NCI-H146 treated with DMSO at 0.1 percent for 48 hours (cell line): Measurements from ENCODE around the gene LCLAT1.
A peak's percentile ranks its signal among the peaks of the same experiment; 100 is the strongest.

Experiments
- DNase-seq: peaks from one replicate; lab custom pipeline; 2025; ENCODE audit not compliant: unreplicated experiment; lab: John Stamatoyannopoulos, UW

The LCLAT1 gene

DNA sequence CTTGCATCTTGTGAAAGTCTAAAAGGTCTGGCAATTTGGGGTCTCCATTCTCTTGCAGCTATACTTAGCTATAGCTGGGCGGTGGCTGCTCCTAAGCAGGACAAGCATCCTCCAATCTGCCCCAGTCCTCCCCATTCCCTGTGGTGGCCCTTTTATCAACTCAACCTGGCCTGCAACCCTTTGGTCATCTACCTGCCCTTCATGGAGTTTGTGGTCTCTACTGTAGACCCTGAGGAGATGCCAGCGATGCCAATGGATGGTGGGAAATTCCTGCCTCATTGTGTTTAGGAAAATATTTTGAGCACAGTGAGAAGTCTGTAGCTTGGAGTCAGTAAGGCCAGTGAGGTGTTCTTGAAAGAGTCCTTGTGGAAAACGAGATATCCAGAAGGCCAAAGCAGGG lies 216.8 kb downstream of the LCLAT1 start:
- DNase-seq: no peak

DNA sequence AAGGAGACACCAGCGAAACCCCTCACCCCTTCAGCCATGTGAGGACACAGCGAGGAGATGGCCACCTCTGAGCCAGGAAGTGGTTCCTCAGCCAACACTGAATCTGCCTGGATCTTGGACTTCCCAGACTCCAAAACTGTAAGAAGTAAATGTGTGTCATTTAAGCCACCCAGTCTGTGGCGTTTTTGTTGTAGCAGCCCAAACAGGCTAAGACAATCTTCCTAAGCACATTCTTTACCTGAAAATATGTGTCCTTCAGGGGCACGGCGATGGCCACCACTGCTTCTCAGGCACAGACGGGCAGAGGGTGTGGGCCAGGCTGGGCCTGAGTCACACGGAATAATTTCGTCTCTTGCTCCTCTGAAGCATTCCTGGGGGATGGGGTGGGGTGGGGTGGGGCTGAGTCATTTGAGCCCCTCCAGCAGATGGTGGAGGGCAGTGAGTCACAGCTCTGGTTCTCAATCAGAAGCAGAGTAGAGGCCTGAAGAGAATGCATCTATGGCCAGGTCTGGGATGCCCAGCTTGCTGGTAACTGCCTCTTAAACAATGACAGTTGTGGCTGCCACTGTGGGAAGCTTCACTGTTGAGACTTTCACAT lies 217.8 kb downstream of the LCLAT1 start:
- no peak for DNase-seq

DNA sequence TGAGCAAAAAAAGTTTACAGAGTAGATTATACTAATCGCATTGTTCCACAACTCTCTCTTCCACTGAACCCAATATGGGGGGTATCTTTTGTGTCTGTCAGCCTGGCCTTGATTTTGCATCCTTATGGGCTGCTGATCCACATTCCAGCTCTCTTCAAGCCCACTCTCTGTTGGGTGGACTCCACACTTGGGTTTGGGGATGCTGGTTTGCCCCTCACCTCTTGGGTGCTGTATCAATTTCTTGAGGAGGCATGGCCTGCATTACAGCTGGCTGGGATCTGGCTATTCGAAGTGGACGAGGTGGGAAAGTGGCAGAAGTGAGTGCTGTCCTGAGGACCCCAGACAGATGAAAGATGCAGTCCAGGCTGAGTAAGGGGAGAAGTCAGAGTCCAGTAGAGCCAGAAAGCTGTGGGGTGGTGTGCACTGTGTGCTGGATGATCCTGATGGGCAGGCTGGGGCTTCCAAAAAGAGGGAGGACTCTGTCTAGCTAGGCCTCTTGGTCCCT lies 218.8 kb downstream of the LCLAT1 start:
- DNase-seq: no peak

DNA sequence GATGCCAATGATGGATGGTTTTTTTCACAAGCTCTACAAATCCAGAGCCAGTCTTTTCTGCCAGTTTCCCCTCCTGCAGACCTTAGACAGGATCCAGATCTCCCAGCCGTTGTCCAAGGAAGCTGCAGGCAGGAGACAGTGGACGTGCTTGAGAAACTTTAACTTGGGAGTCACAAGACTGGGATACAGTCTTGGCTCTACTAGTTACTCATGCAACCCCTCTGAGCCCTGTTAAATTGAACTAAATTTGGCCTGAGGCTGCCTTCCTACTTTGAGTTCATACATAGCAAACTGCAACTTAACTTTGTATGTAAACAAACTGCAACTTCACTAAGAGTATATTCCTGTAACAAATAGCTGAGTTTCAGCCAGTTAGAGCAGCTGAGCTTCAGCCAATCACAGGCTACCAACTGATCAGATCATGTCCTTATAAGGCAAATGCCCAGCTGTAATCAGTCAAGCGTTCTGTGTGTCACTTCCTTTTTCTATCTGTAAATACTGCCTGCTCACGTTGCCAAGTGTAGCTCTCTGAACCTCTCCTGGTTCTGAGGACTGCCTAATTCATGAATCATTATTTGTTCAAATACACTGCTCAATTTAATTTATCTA lies 219.3 kb downstream of the LCLAT1 start:
- no peak for DNase-seq

DNA sequence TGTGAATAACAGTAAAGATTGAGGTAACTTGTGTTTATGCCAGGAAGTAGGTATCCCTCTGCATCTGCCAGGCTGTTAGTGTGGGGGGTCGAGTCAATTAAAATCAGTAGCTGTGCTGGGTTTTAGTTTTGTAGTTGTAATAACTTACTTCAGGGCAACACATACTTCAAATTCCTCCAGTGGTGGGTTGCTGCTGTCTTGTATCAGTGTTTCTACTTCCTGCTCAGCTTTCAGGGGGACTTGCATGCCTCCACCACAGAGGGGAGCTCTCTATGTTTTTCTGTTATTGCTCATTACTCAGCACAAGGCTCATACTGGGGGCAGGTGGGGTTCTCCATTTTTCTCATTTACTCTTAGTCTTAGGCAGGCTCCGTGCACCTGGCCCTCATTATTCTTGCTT lies 223.4 kb downstream of the LCLAT1 start:
- DNase-seq: no peak

DNA sequence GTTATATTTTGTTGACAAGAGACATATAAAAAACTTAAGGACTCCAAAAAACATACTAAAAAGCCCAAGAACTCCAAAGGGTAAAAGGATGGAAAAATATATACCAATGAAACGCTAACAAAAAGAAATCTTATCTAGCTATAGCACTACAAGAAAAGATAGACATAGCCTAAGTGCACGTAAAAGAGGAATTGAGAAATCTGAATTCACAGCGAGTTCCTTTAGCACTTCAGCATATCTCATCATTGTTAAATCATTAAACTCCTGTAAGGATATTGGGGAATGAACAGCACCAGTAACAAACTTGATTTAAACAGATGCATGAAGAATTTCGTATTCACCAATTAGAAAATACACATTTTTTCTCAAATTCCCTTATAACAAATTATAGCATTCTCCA lies 226.1 kb downstream of the LCLAT1 start:
- DNase-seq: no peak

DNA sequence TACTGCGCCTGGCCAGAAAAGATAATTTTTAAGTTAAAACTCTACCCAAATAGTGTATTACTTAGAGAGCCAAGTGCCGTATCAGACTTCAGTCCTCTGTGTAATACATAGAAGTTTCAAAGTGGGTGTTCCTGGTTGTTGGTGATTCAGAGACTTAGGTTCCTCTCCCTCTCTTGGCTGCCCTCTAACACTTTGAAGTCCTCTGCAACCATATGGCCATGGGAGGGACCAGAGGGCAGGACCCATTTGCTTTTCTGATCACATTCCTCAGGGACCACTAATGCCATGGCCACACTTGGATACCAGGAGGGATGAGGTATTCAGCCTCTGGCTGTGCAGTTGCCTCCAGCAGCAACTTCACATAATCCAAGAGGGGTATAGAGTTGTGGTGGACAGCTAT lies 228.7 kb downstream of the LCLAT1 start:
- no peak for DNase-seq

DNA sequence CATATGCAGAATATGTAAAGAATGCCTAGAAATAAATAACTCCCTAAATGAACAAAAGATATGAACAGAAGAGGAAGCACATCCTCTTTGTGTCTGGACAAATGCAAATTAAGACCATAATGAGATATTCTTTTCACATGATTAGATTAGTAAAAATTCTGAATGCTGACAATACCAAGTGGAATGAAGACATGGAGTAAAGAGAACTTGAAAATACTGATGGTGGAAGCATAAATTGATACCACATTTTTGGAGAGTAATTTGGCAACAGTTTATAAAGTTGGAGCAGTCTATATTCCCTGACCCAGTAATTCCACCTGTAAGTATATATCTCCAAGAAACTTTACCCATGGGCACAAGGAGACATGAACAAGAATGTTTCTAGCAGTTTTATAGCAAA lies 230.2 kb downstream of the LCLAT1 start:
- DNase-seq: no peak

DNA sequence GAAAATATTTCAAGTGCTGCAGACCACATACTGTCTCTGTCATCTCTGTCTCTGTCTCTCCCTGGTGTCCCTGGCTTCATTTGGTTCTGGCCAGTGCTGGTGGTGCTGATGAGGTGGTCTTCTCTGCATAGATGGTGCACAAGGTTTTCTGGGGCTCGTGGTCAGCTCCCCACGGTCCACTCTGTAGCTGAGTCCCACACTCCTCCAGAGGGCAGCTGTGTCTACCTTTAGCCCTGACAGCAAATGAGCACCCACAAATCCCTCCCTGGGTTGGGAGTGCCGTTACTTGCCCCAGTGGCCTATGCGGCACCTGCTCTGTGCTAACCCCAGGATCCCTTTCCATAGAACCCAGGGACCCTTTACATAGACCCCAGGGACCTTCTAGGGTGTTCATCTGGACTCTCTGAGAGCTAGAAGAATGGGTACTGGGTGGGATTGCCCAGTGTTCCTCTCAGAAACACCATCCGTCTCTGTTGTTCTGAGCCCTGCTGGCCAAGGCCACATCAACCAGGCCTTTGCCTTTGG lies 230.9 kb downstream of the LCLAT1 start:
- no peak for DNase-seq

DNA sequence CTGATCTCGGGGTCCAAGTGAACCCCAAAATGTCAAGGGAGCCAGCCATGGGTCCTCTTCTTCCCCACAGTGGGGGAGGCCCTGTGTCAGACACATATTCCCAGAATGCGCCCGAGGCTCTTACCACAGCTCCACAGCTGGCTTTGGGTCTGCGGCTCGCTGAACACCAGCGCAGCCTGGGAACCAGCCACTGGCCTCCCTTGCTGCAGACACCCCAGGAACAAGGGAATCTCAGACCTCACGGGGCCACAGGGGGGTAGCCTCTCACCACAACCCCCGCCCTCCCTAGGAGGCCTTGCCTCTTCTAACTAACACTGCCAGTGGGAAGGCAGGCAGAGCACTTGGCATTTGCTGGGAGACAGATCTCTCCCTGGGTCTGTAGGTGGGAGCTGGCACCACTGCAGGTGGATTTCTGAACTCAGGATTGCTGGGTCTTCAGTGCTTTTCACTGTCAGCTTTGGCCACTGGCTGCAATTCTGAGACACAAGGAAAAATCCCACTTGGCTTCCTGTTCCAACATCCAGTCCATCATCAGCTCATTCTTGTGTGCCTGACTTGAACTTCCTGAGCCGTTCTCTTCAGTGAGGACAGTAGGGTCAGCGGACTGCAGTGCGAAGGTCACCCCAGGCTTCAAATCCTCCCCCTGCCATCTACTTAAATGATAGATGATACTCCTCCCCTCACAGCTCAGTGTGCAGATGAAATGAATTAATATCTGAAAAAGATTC lies 231.5 kb downstream of the LCLAT1 start:
- DNase-seq: no peak

DNA sequence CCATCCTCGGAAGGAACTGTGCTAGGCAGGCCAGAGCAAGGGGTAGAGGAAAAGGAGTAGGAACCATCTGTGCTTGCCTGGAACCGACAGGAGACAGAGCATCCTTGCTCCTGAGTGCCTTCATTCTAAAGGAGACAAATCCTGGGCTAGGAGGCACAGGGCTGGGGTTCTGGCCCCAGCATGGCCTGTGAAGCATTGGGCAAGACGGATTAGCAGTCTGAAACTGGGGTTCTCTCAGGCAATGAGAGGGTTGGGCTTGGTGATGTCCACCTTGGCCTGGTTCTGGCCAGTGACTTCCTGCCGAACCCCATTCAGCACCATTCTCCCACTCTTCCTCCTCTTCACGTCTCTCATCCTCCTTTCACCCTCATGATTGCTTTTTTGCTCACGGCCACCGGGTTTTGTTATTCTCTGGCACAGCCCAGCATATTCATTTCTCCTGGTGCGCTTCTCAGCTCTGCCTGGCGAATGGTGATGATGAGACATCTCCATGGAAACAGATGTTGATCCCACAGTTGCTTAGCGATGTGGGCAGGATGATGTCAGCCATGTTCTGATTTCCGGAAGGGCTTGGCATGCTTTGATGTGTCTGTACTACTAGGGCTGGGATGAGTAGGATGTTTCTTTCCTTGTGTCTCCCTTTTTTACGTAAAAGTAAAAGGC lies 232.5 kb downstream of the LCLAT1 start:
- DNase-seq: no peak

DNA sequence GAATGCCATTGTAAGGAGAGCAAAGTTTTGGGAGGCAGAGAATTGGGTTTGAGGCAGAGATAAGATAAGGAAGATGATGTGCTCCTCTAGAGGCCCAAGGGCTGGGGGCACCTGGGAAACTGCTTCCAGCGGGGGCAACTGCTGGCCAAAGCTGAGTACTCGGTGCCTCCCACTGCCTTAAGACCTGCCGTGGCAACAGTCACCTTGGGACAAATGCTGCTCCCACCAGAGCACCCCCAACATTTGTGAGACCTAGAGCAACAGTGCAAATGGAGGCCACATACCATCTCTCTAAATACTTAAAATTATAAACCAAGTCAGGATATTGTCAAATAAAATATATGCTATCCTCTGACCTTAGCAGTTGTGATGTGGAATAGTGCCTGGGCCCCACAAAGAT lies 233.1 kb downstream of the LCLAT1 start:
- DNase-seq: no peak

DNA sequence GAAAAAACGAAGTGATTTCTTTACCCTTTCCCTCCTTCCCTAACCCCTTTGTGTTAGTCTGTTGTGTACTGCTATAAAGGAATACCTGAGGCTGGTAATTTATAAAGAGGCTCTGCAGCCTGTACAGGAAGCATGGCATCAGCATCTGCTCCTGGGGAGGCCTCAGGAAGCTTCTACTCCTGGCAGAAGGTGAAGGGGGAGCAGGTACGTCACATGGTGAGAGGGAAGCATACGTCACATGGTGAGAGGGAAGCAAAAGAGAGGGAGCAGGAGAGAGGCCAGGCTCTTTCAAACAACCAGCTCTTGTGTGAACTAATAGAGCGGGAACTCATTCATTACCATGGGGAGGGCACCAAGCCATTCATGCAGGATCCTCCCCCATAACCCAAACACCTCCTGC lies 234.0 kb downstream of the LCLAT1 start:
- no peak for DNase-seq

DNA sequence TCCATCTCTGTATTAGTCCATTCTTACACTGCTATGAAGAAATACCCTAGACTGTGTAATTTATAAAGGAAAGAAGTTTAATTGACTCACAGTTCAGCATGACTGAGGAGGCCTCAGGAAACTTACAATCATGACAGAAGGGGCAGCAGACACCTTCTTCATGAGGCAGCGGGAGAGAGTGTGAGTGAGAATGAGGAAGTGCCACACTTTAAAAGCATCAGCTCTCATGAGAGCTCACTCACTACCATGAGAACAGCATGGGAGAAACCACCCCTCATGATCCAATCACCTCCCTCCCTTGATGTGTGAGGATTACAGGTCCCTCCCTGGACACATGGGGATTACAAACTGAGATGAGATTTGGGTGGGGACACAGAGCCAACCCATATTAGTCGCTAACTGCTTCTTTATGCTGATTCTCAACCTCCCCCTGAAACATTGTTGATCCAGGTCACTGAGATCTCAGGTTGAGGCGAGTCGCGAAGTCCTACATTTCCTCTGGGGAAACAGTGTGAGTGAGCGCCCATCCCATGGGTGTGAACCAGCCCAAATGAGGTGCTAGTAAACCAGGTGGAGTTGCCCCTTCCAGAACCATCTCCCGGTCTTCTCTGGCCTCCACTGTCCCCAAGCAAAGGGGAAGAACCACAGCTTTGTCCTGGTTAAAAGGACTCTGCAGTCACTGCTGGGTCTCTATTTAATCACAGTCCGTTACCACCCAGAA lies 236.3 kb downstream of the LCLAT1 start:
- no peak for DNase-seq

DNA sequence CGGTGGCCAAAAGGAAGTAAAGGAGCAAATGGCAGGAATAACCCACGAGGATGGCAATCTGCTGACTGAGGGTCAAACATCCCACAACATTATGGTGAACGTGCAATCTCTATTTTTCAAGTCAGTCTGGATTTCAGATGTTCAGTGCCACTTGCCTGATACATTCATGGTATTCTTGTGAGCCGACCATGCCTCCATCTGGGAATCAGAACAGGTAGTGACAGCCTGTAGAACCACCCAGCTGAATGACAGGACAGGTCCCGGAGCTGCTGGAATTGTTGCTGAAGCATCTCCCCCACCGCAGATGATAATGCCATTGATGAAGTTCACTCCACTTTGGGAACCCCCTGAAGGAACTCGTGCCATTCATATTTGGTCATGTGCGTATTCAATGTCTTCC lies 237.0 kb downstream of the LCLAT1 start:
- no peak for DNase-seq

DNA sequence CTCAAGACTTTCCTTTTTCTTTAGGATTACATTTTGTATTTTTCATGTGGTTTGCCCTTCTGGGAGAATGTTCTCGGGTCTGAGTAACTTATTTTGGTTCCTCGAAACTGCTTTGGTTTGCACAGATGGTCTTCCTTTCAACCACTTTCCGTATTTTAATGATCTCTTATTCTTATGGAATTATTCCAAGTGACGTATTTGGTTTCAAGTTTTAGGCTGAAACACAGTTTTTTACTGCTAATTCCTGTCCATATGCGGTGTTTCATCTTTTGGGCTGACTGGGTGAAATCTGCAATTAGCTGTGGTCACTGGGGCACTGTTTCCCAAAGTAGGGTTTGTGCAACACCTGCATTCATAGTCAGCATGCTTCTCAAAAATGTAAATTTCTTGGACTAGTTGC lies 237.5 kb downstream of the LCLAT1 start:
- DNase-seq: no peak

DNA sequence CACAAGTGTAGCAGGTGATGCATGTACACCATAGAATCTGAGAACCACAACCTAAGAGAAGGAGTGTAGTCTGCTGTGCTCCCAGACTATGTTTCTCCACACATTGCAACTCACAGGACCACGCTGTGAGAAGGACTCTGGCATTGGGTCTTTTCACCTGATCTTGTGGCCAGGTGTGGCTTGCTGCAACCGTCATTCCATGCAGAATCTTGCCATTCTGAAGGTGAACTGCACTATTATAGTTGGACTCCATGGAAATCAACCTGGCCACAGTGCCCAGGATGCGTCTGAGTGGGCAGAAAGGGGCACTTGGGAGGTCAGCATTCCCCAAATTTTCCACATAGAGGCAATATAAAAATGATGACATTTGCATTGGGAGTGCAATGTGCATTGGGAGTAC lies 237.9 kb downstream of the LCLAT1 start:
- no peak for DNase-seq

DNA sequence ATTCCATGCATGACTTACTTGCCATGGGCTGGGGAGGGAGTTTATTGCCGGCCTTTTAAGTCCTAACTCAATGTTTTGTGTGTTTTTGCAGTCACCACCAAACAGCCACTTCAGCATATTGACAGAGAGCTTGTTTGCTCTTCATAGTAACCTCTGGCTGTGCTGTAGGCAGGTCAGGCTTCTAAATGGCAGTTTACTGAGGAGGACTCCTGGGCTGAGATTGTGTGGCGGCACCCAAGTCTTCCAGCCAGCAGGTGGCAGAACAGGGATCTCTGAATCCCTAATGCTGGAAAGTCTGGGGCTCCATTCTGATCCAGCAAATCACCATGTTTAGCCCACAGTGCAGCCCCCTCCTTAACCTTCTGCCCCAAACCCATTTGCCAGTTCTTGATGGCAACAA lies 239.0 kb downstream of the LCLAT1 start:
- DNase-seq: peak; percentile 69

DNA sequence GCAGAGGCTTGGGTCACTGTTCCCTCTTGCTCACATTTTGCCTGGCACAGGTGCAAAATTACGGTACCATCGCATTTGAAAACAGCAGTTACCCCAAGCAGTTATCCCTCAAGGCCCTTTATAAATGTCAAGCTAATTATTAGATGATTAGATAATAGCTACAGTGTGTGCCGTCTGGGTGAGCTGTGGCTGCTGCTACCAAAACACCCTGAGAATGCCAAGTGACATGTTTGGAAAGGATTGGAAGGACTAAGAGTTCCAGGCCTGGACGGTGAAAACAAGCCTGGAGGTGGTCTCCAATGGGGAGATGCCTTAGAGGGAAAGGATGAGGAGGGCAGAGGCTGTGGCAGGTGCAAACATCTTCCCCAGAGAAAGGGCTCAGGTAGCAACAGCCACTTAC lies 239.6 kb downstream of the LCLAT1 start:
- DNase-seq: peak; percentile 39

DNA sequence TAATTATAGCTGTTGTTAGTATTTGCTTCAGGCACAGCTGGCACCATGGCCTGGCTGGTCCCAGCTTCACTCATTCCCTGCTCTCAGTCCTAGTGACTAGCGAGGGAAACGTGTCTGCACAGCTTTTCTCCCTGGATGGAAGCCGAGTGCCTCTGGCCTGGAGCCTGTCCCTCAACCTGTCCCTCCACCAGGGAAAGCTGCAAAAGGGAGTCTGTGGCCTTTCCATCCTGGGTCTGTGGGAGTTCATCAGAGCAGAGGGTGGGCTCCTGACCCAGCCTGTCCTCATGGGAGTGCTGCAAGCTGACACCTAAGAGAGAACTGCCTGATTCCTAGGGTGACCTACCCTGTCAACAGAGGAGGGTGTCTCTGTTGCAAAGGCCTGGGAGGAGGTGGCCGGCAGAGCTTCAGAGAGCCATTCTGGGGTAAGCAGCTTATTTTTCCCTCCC lies 241.9 kb downstream of the LCLAT1 start:
- peak; percentile 42 for DNase-seq
